VCaP (cell line): ENCODE results near the gene ARMC10.
A peak's percentile ranks its signal among the peaks of the same experiment; 100 is the strongest.
"Not testable (repeated sequence)": the region's sequence is repeated elsewhere in the genome, so short reads cannot be mapped to it uniquely, and the experiment has no call there.

Experiments
- H3K27ac ChIP-seq: fragments of 450-650 bp; 2 replicates; pipeline ENCODE4 v1.5.1; 2017
- CTCF ChIP-seq: fragments of 450-650 bp; conservative IDR thresholded peaks from 2 replicates; pipeline ENCODE4 v1.5.1; 2017; ENCODE audit warnings: mild to moderate bottlenecking, moderate library complexity

The ARMC10 gene

DNA sequence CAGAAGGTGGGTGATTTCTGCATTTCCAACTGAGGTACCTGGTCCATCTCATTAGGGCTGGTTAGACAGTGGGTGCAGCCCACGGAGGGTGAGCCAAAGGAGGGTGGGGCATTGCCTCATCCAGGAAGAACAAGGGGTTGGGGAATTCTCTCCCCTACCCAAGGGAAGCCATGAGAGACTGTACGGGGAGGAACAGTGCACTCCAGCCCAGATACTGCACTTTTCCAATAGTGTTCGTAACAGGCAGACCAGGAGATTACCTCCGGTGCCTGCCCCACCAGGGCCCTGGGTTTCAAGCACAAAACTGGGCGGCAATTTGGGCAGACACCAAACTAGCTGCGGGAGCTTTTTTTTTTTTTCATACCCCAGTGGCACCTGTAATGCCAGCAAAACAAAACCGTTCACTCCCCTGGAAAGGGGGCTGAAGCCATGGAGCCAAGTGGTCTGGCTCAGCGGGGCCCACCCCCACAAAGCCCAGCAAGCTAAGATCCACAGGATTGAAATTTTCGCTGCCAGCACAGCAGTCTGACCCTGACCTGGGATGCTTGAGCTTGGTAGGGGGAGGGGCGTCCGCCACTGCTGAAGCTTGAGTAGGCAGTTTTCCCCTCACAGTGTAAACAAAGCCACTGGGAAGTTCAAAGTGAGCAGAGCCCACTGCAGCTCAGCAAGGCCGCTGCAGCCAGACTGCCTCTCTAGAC, 31.2 kb downstream of the ARMC10 start:
- H3K27ac ChIP-seq: no peak overlapping the region
- no peak for TF ChIP-seq CTCF

GRCh38 chr7:103106703-103107070, 31.7 kb downstream of the ARMC10 start:
- H3K27ac ChIP-seq: not testable (repeated sequence)

GRCh38 chr7:103113164-103113563, 38.2 kb downstream of the ARMC10 start:
- H3K27ac ChIP-seq: no peak overlapping the region
- no peak for TF ChIP-seq CTCF

DNA sequence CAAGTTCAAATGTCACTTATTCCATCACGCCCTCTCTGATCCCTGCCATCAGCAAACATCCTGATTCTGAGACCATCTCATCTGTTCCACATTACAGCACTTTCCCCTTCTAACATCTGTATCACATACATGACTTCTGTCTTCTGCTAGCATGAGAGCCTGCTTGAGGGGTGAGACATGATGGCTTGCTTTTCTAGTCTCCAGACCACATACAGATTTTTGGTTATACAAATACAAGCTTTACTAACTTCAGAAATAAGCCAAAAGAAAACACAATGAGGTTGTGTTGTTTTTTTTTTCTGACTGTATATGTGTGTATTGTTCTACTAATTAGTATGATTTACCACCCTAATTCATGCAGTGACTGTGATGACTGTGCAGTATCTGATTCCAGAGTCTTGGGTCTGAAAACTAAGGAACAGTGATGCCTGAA, 39.7 kb downstream of the ARMC10 start:
- peak overlapping the region; percentile 80; the same call in 1 of the 2 replicates for H3K27ac ChIP-seq
- no peak for TF ChIP-seq CTCF

- no peak for TF ChIP-seq CTCF
- H3K27ac ChIP-seq: peak overlapping the region; percentile 80
These were observed 40.8 kb downstream of the ARMC10 start for GRCh38 chr7:103115771-103116170.

GRCh38 chr7:103116511-103116910, 41.6 kb downstream of the ARMC10 start:
- peak overlapping the region; percentile 80 for H3K27ac ChIP-seq
- no peak for TF ChIP-seq CTCF

DNA sequence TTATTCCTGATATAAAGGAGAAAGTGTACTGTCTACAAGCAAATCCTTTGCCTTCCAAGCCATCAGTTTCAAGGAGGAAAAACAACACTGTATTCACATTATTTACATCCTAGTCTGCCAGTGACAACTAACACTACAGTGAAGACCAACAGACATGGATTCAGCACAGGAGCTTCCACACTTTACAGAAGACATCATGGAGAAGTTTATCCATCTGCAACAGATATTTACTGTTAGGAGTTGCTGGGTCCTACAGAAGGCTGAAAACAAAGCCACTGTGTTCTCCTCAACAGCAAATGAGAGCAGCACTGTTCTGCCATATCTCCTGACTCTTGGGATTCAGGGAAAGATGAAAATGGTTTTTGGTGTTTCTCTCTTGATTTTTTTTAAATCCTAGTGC, 42.1 kb downstream of the ARMC10 start:
- no peak for TF ChIP-seq CTCF
- H3K27ac ChIP-seq: peak overlapping the region; percentile 80

DNA sequence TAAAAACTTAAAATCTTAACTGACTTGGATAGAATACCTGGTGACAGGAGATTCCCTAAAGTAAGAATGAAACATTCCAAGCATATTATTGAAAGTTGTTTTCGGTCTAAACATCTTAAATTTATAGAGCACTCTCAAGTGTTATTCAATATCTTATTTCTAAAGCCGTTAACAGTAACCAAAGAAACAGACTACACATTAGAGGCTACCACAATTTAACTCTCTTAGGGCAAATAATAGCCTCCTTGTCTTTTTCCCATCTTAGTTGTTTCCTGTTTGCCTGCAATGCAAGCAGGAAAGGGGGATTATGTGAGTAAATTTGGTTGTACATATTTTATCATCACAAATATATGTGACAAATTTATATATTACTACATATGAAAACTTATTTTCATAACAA, 42.5 kb downstream of the ARMC10 start:
- H3K27ac ChIP-seq: peak overlapping the region; percentile 80
- TF ChIP-seq CTCF: no peak
